ENCODE measurements around the gene SERTAD1.
"Not testable (repeated sequence)": the region's sequence is repeated elsewhere in the genome, so short reads cannot be mapped to it uniquely, and the experiment has no call there.

SERTAD1 gene

DNA sequence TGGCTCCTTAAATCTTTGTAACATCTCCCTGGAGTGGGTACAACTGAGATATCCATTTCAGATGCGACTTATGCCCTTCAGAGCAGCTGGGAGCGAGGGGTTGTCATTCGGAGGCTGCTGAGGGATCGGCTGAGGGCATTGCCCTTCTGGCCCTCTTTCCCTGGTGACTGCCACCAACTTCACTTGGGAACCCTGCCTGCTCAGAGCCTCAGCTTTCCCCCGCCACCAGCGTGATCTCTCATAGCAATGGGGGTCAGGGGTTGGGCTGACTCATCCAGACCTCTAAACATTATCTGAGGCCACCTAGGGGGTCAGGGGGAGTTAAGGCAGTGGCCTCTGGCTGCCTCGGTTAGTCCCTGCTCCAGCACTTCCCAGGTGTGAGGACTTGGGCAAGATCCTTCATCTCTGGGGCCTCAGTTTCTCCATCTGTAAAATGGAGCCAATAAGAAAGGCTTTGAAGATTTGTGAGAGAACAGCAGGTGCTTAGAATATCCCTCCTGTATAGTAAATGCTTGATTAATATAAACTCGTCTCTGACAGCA, 13.8 kb downstream of the SERTAD1 start:
- Histone ChIP-seq H3K36me3 (replicated peaks in 1 of 2; ENCODE audit: control insufficient read depth in 2 of 2, insufficient read depth in 2 of 2, low read length in 2 of 2) (no peaks in the 10 kb centered on the region), H2BK15ac (ENCODE audit: low read length) (peak overlapping the region; percentile 87), H4K91ac (ENCODE audit: low read depth, low read length, poor library complexity) (no peak overlapping the region), H3K9me3 (replicated peaks in 1 of 2; ENCODE audit: control insufficient read depth in 2 of 2, insufficient read depth in 1 of 2, low read depth in 1 of 2, low read length in 2 of 2) (no peaks in the 10 kb centered on the region), H2BK12ac (ENCODE audit: low read length) (no peak overlapping the region), H2AK5ac (ENCODE audit: low read depth, low read length) (peak overlapping the region; percentile 15), H3K4me1 (ENCODE audit: control insufficient read depth in 2 of 2, insufficient read depth in 1 of 2, low read depth in 1 of 2, low read length in 2 of 2) (peaks cover 8 to 21% of the 10 kb centered on the region in 2 donors), H3K79me1 (ENCODE audit: low read depth, low read length) (no peaks in the 10 kb centered on the region), H3K9ac (ENCODE audit: low read depth, low read length, poor library complexity) (no peak overlapping the region), H2BK5ac (ENCODE audit: low read length) (no peak overlapping the region), H3K18ac (ENCODE audit: low read length) (no peak overlapping the region), H2BK120ac (ENCODE audit: low read depth, low read length) (no peak overlapping the region), H2AFZ (ENCODE audit: low read length) (no peak overlapping the region), H3K14ac (ENCODE audit: low read length) (peak overlapping the region; percentile 21), H3K4me2 (ENCODE audit: insufficient read depth, low read length, poor library complexity, severe bottlenecking) (no peak overlapping the region), H3K27ac (replicated peaks; ENCODE audit: low read length) (no peak overlapping the region), H3K4me3 (ENCODE audit: low read length in 2 of 2) (no peak overlapping the region), H3K23ac (ENCODE audit: low read depth, low read length, poor library complexity) (no peak overlapping the region), H3K4ac (ENCODE audit: low read length) (no peak overlapping the region), H4K8ac (ENCODE audit: low read depth, low read length) (no peak overlapping the region), H3K27me3 (ENCODE audit: control insufficient read depth in 3 of 3, insufficient read depth in 3 of 3, low read depth in 1 of 3, low read length in 3 of 3) (no peaks in the 10 kb centered on the region)
- WGBS, 2 donors (ENCODE audit: extremely low coverage in 2 of 2, insufficient read length in 2 of 2, insufficient replicate concordance in 1 of 2) = no CpG with 5 or more reads among the region's 8 CpGs
- DNase-seq (ENCODE audit: low spot score) = no peak

DNA sequence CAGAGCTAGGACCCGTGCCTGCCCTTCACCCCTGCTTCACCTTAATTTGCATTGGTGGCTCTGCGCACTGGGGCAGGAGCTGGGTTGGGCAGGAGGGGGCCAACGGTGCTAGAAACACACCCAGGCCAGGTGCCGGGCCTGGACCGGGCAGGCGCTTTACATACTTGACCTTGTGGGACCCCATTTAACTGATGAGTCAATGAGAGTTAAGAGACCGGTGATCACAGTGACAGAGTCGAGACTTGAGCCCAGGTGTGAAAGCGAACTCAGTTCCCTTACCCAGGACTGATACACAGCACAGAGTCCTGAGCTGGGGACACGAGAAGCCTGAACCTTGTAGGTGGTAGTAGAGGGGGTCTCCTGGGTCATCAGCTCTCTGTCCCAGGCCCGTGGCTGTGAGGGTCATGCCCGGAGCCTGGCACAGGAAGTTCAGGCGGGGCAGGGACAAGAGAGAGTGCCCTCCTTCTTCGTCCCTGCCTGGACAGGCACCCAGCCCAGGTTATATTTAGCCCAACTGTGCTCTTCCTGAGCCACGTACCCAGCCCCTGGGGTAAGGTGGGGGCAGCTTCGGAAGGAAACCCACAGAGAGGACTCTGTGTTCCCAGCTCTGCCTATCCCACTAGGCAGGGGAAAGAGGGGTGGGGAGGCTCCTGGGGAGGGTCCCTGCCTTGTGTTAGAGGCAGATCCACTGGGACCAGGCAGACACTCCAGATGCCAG, 14.5 kb downstream of the SERTAD1 start:
- H2BK5ac ChIP-seq (ENCODE audit: low read length) = peak overlapping the region; percentile 11
- no peak for DNase-seq (ENCODE audit: low spot score)

DNA sequence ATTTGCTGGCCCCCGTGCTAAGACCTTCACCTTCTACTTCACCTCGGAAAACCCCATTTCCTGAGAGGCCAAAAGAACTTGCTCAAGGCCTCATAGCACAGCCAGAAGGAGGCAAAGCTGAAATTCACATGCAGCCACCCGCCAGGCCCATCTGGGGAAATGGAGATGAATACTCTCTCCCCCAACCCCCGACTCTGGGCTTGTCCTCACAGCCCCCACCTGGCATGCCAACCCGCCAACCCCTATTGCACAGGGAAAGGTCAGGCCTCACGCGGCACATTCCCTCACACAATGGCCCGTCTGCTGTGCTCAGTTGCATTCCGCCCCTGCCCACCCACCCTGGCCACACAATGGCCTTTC, 15.8 kb downstream of the SERTAD1 start:
- no peak for DNase-seq (ENCODE audit: low spot score)
- Histone ChIP-seq H3K27ac (replicated peaks; ENCODE audit: low read length) (no peak overlapping the region), H3K18ac (ENCODE audit: low read length) (peak overlapping the region; percentile 38), H4K91ac (ENCODE audit: low read depth, low read length, poor library complexity) (no peak overlapping the region), H3K23ac (ENCODE audit: low read depth, low read length, poor library complexity) (no peak overlapping the region), H3K9me3 (replicated peaks in 1 of 2; ENCODE audit: control insufficient read depth in 2 of 2, insufficient read depth in 1 of 2, low read depth in 1 of 2, low read length in 2 of 2) (no peaks in the 10 kb centered on the region), H2BK12ac (ENCODE audit: low read length) (no peak overlapping the region), H2AK5ac (ENCODE audit: low read depth, low read length) (peak overlapping the region; percentile 13), H3K4me2 (ENCODE audit: insufficient read depth, low read length, poor library complexity, severe bottlenecking) (peak overlapping the region; percentile 14), H4K8ac (ENCODE audit: low read depth, low read length) (no peak overlapping the region), H2BK15ac (ENCODE audit: low read length) (no peak overlapping the region), H3K4ac (ENCODE audit: low read length) (no peak overlapping the region), H2BK5ac (ENCODE audit: low read length) (peak overlapping the region; percentile 39), H3K4me3 (ENCODE audit: low read length in 2 of 2) (no peak overlapping the region), H3K27me3 (ENCODE audit: control insufficient read depth in 3 of 3, insufficient read depth in 3 of 3, low read depth in 1 of 3, low read length in 3 of 3) (no peaks in the 10 kb centered on the region), H2BK120ac (ENCODE audit: low read depth, low read length) (no peak overlapping the region), H3K14ac (ENCODE audit: low read length) (no peak overlapping the region), H3K36me3 (replicated peaks in 1 of 2; ENCODE audit: control insufficient read depth in 2 of 2, insufficient read depth in 2 of 2, low read length in 2 of 2) (no peaks in the 10 kb centered on the region), H3K4me1 (ENCODE audit: control insufficient read depth in 2 of 2, insufficient read depth in 1 of 2, low read depth in 1 of 2, low read length in 2 of 2) (peaks cover 11 to 20% of the 10 kb centered on the region in 2 donors), H3K79me1 (ENCODE audit: low read depth, low read length) (no peaks in the 10 kb centered on the region), H3K9ac (ENCODE audit: low read depth, low read length, poor library complexity) (no peak overlapping the region), H2AFZ (ENCODE audit: low read length) (peak overlapping the region; percentile 84)
- no CpG with 5 or more reads among the region's 9 CpGs for WGBS, 2 donors (ENCODE audit: extremely low coverage in 2 of 2, insufficient read length in 2 of 2, insufficient replicate concordance in 1 of 2)

More for the DNA sequence above, 14.5 kb downstream of the SERTAD1 start:
- H3K18ac ChIP-seq (ENCODE audit: low read length) = peak overlapping the region; percentile 44
- H3K9me3 ChIP-seq (replicated peaks in 1 of 2; ENCODE audit: control insufficient read depth in 2 of 2, insufficient read depth in 1 of 2, low read depth in 1 of 2, low read length in 2 of 2) = no peaks in the 10 kb centered on the region
- H2BK12ac ChIP-seq (ENCODE audit: low read length) = peak overlapping the region; percentile 31
- H4K91ac ChIP-seq (ENCODE audit: low read depth, low read length, poor library complexity) = peak overlapping the region; percentile 39
- no peak overlapping the region for H3K4me2 ChIP-seq (ENCODE audit: insufficient read depth, low read length, poor library complexity, severe bottlenecking)
- H3K4me1 ChIP-seq (ENCODE audit: control insufficient read depth in 2 of 2, insufficient read depth in 1 of 2, low read depth in 1 of 2, low read length in 2 of 2) = peaks cover 8 to 20% of the 10 kb centered on the region in 2 donors
- H3K79me1 ChIP-seq (ENCODE audit: low read depth, low read length) = no peaks in the 10 kb centered on the region
- H3K23ac ChIP-seq (ENCODE audit: low read depth, low read length, poor library complexity) = peak overlapping the region; percentile 6
- peak overlapping the region; percentile 82 for H2AK5ac ChIP-seq (ENCODE audit: low read depth, low read length)
- H4K8ac ChIP-seq (ENCODE audit: low read depth, low read length) = no peak overlapping the region
- H3K4me3 ChIP-seq (ENCODE audit: low read length in 2 of 2) = no peak overlapping the region
- H2BK15ac ChIP-seq (ENCODE audit: low read length) = peak overlapping the region; percentile 87
- H3K36me3 ChIP-seq (replicated peaks in 1 of 2; ENCODE audit: control insufficient read depth in 2 of 2, insufficient read depth in 2 of 2, low read length in 2 of 2) = no peaks in the 10 kb centered on the region
- no peak overlapping the region for H3K27ac ChIP-seq (replicated peaks; ENCODE audit: low read length)
- no peaks in the 10 kb centered on the region for H3K27me3 ChIP-seq (ENCODE audit: control insufficient read depth in 3 of 3, insufficient read depth in 3 of 3, low read depth in 1 of 3, low read length in 3 of 3)
- H2AFZ ChIP-seq (ENCODE audit: low read length) = no peak overlapping the region
- WGBS, 2 donors (ENCODE audit: extremely low coverage in 2 of 2, insufficient read length in 2 of 2, insufficient replicate concordance in 1 of 2) = no CpG with 5 or more reads among the region's 16 CpGs
- H3K9ac ChIP-seq (ENCODE audit: low read depth, low read length, poor library complexity) = no peak overlapping the region
- no peak overlapping the region for H2BK120ac ChIP-seq (ENCODE audit: low read depth, low read length)
- H3K4ac ChIP-seq (ENCODE audit: low read length) = no peak overlapping the region
- H3K14ac ChIP-seq (ENCODE audit: low read length) = no peak overlapping the region

- not testable (repeated sequence) for H4K91ac ChIP-seq (ENCODE audit: low read depth, low read length, poor library complexity)
- WGBS, 2 donors (ENCODE audit: extremely low coverage in 2 of 2, insufficient read length in 2 of 2, insufficient replicate concordance in 1 of 2) = no CpG with 5 or more reads among the region's 8 CpGs
Observed at GRCh38 chr19:40408598-40408925, 17.2 kb downstream of the SERTAD1 start.

More at GRCh38 chr19:40408598-40408925, 17.2 kb downstream of the SERTAD1 start:
- H3K4me3 ChIP-seq (ENCODE audit: low read length in 2 of 2); H2BK5ac ChIP-seq (ENCODE audit: low read length); H3K18ac ChIP-seq (ENCODE audit: low read length); H3K36me3 ChIP-seq (replicated peaks in 1 of 2; ENCODE audit: control insufficient read depth in 2 of 2, insufficient read depth in 2 of 2, low read length in 2 of 2); H3K9me3 ChIP-seq (replicated peaks in 1 of 2; ENCODE audit: control insufficient read depth in 2 of 2, insufficient read depth in 1 of 2, low read depth in 1 of 2, low read length in 2 of 2); H3K23ac ChIP-seq (ENCODE audit: low read depth, low read length, poor library complexity); H2BK12ac ChIP-seq (ENCODE audit: low read length); H3K4me2 ChIP-seq (ENCODE audit: insufficient read depth, low read length, poor library complexity, severe bottlenecking); H3K27ac ChIP-seq (replicated peaks; ENCODE audit: low read length); H3K14ac ChIP-seq (ENCODE audit: low read length); DNase-seq (ENCODE audit: low spot score); H4K8ac ChIP-seq (ENCODE audit: low read depth, low read length); H3K79me1 ChIP-seq (ENCODE audit: low read depth, low read length); H3K9ac ChIP-seq (ENCODE audit: low read depth, low read length, poor library complexity); H2AFZ ChIP-seq (ENCODE audit: low read length); H3K27me3 ChIP-seq (ENCODE audit: control insufficient read depth in 3 of 3, insufficient read depth in 3 of 3, low read depth in 1 of 3, low read length in 3 of 3); H3K4ac ChIP-seq (ENCODE audit: low read length); H2BK120ac ChIP-seq (ENCODE audit: low read depth, low read length): not testable (repeated sequence)
- H2BK15ac ChIP-seq (ENCODE audit: low read length) = peak overlapping the region; percentile 83
- peaks cover 16 to 20% of the 10 kb centered on the region in 2 donors for H3K4me1 ChIP-seq (ENCODE audit: control insufficient read depth in 2 of 2, insufficient read depth in 1 of 2, low read depth in 1 of 2, low read length in 2 of 2)
- H2AK5ac ChIP-seq (ENCODE audit: low read depth, low read length) = peak overlapping the region; percentile 97

Data from neuronal stem cell (in vitro differentiated cells).